Astrocyte of the cerebellum (primary cell): ENCODE measurements around the gene PPP1R11.

ENCODE experiments used
- DNase-seq: peaks from one replicate; pipeline ENCODE4 v3.0.0-alpha.2; 2011; ENCODE audit warnings: low read depth
- H3K4me3 ChIP-seq: 2 replicates; pipeline ENCODE4 v1.5.1; 2011; ENCODE audit warnings: mild to moderate bottlenecking, low read depth, low read length, moderate library complexity
- CTCF ChIP-seq: IDR thresholded peaks from 2 replicates; pipeline ENCODE4 v1.5.1; 2012; ENCODE audit warnings: low read length, low read depth, moderate library complexity, mild to moderate bottlenecking; ENCODE audit errors: missing control alignments
- in situ Hi-C: cut with HindIII; loops from 2 replicates; pipeline ENCODE4 v1.10.0; 2017; ENCODE audit warnings: low sequenced_read_pairs

The PPP1R11 gene

GRCh38 chr6:30067460-30068139 lies 602 bp downstream of the PPP1R11 start:
- DNase-seq: no peak
- H3K4me3 ChIP-seq: peak overlapping the region; percentile 82
- in situ Hi-C loops: loop anchor here (25.0 kb wide), 1 partner anchor 1305 kb away; no protein-coding TSS in a partner anchor
- TF ChIP-seq CTCF: no peak

GRCh38 chr6:30071081-30071818 lies 4.3 kb downstream of the PPP1R11 start:
- no peak for TF ChIP-seq CTCF
- DNase-seq: no peak
- in situ Hi-C loops: loop anchor here (25.0 kb wide), 1 partner anchor 1309 kb away; no protein-coding TSS in a partner anchor
- H3K4me3 ChIP-seq: peak overlapping the region; percentile 17

GRCh38 chr6:30071858-30072257 lies 4.9 kb downstream of the PPP1R11 start:
- in situ Hi-C loops: loop anchor here (25.0 kb wide), 1 partner anchor 1310 kb away; no protein-coding TSS in a partner anchor
- no peak for DNase-seq
- no peak overlapping the region for H3K4me3 ChIP-seq
- TF ChIP-seq CTCF: no peak

GRCh38 chr6:30073489-30074235 lies 6.7 kb downstream of the PPP1R11 start:
- H3K4me3 ChIP-seq: no peak overlapping the region

DNA sequence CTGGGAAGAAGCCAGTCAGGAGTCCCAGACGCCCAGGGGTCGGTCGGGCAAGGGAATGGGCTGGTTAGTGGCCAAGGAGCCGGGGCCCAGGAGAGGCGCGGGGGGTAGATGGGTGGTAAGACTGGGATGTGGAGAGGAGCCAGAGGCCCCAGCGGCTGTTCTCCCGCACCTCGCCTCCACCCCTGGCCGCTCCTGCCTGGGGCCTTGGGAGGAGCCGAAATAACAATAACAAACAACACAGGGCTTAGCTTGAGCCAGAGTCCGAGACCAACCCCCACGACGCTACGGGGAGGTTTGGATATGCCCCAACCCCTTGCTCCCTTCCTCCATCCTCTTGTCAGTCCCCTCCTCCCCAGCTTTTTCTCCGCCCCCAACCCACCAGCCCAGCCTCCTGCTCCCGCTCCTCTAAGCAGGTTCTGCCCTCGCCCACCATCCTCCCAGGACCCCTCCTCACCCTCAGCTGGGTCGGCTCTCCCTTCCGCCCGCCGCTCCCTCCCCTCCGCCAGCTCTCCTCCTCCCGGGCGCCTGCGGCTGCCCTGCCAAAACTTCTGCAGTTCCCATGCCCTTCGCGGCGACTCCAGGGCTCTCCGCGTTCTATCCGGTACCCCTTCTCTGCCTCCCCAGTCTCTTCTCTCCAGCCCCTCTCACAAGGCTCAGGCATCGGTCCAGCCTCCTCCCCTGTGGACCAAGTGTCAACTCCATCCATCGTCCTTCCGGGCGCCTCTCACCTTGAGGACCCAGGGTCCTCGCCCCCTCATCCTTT lies 7.5 kb downstream of the PPP1R11 start:
- peak overlapping the region; percentile 15 for H3K4me3 ChIP-seq
- no peak for DNase-seq
- no peak for TF ChIP-seq CTCF
- in situ Hi-C loops: loop anchor here (25.0 kb wide), 1 partner anchor 1312 kb away; no protein-coding TSS in a partner anchor

More at GRCh38 chr6:30073489-30074235, 6.7 kb downstream of the PPP1R11 start:
- DNase-seq: no peak
- in situ Hi-C loops: loop anchor here (25.0 kb wide), 1 partner anchor 1311 kb away; no protein-coding TSS in a partner anchor
- no peak for TF ChIP-seq CTCF
